ENCODE data around the gene DMRT1. TPM values are rescaled to one million over a fixed set of nuclear protein-coding genes. Genes with fewer than 3 reads are reported as not detected.
A peak's percentile ranks its signal among the peaks of the same experiment; 100 is the strongest.

DMRT1 gene
- total RNA-seq, 1 donor from 2014 or later, result not detected

DNA sequence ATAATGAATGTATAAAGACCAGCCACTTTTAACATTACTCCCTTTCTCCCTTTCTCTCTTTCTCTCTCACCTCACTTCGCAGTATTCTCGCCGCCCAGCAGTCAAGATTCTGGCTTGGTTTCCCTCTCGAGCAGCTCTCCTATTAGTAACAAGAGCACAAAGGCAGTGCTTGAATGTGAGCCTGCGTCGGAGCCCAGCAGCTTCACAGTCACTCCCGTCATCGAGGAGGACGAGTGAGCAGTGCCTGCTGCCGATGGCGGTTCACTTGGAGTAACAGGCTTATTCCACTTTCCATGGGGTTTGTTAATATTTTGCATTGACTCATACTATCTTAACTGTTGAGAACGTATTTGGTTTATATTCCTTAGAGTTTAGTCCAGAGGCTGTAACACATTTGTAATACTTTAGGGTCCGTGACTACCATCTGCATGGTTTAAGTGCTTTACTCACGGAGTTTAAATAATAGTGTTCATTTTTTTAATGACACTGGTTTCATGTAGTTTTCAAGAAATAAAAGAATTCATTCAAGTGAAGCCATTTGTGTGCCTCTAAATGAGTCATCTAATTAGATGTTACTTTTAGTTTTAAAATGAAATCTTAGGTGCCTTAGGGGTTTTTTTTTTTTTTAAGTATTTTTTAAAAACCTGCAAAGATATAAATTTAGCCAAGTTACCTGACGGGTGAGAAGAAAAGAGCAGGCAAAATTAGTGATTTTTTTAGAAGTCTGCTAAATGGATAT, 126.6 kb downstream of the DMRT1 start:
- peaks cover 6% of the 10 kb centered on the region for H3K4me1 Mint-ChIP-seq (ENCODE audit: unreplicated experiment)
- no peaks in the 10 kb centered on the region for H3K9me3 Mint-ChIP-seq (ENCODE audit: unreplicated experiment)
- peaks cover 77% of the 10 kb centered on the region for H3K27me3 Mint-ChIP-seq (ENCODE audit: unreplicated experiment)
- no peak for DNase-seq (ENCODE audit: extremely low spot score, unreplicated experiment)
- no peak overlapping the region for H3K27ac Mint-ChIP-seq (ENCODE audit: unreplicated experiment)
- H3K36me3 Mint-ChIP-seq (ENCODE audit: unreplicated experiment), result no peaks in the 10 kb centered on the region
- TF ChIP-seq, protein P1, sequence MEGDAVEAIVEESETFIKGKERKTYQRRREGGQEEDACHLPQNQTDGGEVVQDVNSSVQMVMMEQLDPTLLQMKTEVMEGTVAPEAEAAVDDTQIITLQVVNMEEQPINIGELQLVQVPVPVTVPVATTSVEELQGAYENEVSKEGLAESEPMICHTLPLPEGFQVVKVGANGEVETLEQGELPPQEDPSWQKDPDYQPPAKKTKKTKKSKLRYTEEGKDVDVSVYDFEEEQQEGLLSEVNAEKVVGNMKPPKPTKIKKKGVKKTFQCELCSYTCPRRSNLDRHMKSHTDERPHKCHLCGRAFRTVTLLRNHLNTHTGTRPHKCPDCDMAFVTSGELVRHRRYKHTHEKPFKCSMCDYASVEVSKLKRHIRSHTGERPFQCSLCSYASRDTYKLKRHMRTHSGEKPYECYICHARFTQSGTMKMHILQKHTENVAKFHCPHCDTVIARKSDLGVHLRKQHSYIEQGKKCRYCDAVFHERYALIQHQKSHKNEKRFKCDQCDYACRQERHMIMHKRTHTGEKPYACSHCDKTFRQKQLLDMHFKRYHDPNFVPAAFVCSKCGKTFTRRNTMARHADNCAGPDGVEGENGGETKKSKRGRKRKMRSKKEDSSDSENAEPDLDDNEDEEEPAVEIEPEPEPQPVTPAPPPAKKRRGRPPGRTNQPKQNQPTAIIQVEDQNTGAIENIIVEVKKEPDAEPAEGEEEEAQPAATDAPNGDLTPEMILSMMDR (IDR thresholded peaks at IDR 0.05), result no peak
- no peak overlapping the region for H3K4me3 Mint-ChIP-seq (ENCODE audit: unreplicated experiment)

DNA sequence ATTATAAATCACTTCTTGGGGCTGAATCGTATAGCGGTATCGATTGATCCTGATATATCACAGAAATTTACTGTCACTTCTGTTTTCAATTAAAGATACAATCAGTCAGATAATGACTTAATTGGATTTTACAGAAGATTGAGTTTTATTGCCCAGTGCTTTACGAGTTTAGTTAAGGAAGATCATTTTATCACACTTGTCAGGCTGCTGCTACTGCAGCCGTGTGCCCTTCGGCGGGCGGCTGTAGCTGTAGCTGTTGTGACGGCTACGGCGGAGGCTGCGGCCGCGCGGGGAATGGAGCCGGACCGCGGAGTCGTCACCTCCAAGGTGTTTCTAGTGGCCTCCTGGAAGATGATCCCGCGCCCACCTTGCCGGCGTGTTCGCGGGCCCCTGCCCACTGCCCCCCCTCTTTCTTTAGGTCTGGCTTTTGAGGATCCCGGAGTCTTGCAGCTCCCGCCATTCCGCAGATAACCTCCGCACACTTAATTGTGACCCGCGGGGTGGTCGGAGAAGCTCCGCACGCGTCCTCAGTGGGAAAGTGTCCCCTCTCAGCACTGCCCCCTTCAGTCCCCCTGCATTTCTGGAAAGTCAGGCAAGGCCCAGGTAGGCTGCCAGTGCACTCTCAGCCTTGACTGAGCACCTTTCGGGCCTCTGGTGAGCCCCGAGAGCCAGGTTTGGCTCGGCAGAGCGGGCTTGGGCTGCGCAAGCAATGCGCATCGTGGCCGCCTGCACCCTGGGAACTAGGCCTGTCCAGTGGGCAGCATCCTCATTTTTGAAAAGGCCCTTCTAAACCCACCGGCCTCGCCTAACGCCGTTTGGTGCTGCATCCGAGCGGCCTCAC, 128.0 kb downstream of the DMRT1 start:
- Mint-ChIP-seq H3K27me3 (ENCODE audit: unreplicated experiment) (peaks cover 83% of the 10 kb centered on the region), H3K4me3 (ENCODE audit: unreplicated experiment) (no peak overlapping the region), H3K36me3 (ENCODE audit: unreplicated experiment) (no peaks in the 10 kb centered on the region), H3K4me1 (ENCODE audit: unreplicated experiment) (peaks cover 9% of the 10 kb centered on the region), H3K27ac (ENCODE audit: unreplicated experiment) (no peak overlapping the region), H3K9me3 (ENCODE audit: unreplicated experiment) (no peaks in the 10 kb centered on the region)
- peak; percentile 77 for DNase-seq (ENCODE audit: extremely low spot score, unreplicated experiment)
- TF ChIP-seq, protein P1 (IDR thresholded peaks at IDR 0.05), result no peak

DNA sequence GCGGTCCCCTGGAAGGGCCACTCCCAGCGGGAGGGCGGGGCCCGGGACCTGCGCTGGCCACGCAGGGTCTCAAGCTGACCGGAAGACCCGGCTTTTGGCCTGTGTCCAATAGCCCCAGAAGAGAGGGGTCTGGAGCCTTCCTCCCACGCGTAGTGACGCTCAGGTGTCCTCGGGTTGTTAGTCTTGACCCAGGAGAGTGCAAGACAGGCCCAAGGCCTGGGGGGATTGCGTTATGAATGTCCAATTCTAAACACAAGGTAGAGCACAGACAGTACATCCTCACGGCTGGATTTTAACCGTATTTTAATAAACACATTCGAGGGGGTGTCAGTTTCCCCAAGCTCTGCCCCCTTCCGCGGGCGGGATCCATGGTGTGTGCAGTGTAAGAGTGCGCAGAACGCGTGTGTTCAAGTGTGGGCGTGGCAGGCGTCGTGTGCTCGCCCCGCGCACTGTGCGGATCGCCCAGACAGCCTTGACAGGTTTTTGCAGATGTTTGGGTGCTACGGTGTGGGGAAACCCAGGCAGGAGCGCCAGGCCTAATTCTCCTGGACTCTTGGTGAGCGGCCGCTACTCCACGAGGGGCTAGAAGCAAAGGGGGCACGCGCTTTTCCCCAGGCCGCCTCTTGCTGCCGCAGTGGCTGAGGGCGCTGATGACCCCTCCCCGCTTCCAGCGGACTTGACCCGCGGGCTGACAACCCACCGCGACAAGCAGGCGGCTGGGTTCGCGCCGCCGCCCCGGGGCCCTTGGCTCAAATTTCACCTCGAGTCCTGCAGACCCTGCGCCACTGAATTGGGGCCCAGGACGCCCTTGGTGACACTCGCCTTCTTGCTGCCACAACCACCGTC, 128.9 kb downstream of the DMRT1 start:
- H3K27me3 Mint-ChIP-seq (ENCODE audit: unreplicated experiment), result peaks cover 85% of the 10 kb centered on the region
- no peaks in the 10 kb centered on the region for H3K36me3 Mint-ChIP-seq (ENCODE audit: unreplicated experiment)
- DNase-seq (ENCODE audit: extremely low spot score, unreplicated experiment), result peak; percentile 80
- TF ChIP-seq, protein P1 (IDR thresholded peaks at IDR 0.05), result no peak
- peaks cover 9% of the 10 kb centered on the region for H3K4me1 Mint-ChIP-seq (ENCODE audit: unreplicated experiment)
- no peaks in the 10 kb centered on the region for H3K9me3 Mint-ChIP-seq (ENCODE audit: unreplicated experiment)
- H3K4me3 Mint-ChIP-seq (ENCODE audit: unreplicated experiment), result no peak overlapping the region
- H3K27ac Mint-ChIP-seq (ENCODE audit: unreplicated experiment), result no peak overlapping the region

DNA sequence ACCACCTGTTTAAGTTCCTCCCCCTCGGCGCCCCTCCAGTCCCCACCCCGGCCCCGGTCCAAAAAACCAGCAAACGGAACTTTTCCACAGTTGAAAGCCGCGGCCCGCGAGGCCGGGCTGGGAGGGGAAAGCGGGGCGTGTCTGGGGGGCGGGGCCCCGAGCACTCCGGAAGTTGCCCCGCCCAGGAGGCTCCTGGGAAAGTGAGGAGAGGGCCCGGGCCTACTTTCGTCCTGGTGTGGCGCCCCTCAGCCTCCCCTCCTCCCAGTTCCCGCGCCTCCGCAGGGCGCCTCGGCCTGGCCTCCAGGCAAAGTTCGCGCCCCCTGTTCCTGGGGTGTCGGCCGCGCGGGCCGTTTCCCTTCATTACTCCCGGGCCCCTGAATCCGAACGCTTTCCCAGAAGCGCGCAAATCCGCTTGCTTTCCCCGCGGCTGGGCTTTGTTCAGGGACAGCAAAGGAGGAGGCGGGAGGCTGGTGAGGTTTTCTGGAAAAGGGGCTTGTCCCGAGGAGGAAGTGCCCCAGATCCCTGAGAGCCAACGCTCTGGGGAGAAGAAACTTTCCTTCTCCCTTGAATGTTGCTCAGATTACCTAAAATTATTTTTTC, 130.5 kb downstream of the DMRT1 start:
- Mint-ChIP-seq H3K9me3 (ENCODE audit: unreplicated experiment) (no peaks in the 10 kb centered on the region), H3K36me3 (ENCODE audit: unreplicated experiment) (no peaks in the 10 kb centered on the region), H3K4me3 (ENCODE audit: unreplicated experiment) (peak overlapping the region; percentile 54), H3K27me3 (ENCODE audit: unreplicated experiment) (peaks cover 82% of the 10 kb centered on the region), H3K27ac (ENCODE audit: unreplicated experiment) (no peak overlapping the region), H3K4me1 (ENCODE audit: unreplicated experiment) (peaks cover 14% of the 10 kb centered on the region)
- TF ChIP-seq, protein P1 (IDR thresholded peaks at IDR 0.05), result no peak
- peak; percentile 81 for DNase-seq (ENCODE audit: extremely low spot score, unreplicated experiment)

Data from osteocyte (in vitro differentiated cells).